Measurements from ENCODE around the gene PTGER3. TPM values are rescaled to one million over a fixed set of nuclear protein-coding genes. Genes with fewer than 3 reads are reported as not detected.

The PTGER3 gene
- total RNA-seq, 1 experiment from 2014 or later: 0.09 TPM

- intact Hi-C loops (cut with micrococcal nuclease; ENCODE audit: unreplicated experiment): loop anchor here (10.0 kb wide), 1 partner anchor 760 kb away; no protein-coding TSS in a partner anchor
- Mint-ChIP-seq H3K27ac (ENCODE audit: unreplicated experiment) (no peak overlapping the region), H3K36me3 (ENCODE audit: insufficient read depth, unreplicated experiment) (peaks cover 45% of the 10 kb centered on the region), H3K27me3 (ENCODE audit: unreplicated experiment) (no peaks in the 10 kb centered on the region), H3K4me3 (ENCODE audit: low read depth, unreplicated experiment) (no peak overlapping the region), H3K4me1 (ENCODE audit: low read depth, unreplicated experiment) (peaks cover 9% of the 10 kb centered on the region), H3K9me3 (ENCODE audit: low read depth, unreplicated experiment) (no peaks in the 10 kb centered on the region)
- no peak for DNase-seq
- no TSS peak for BruUV-seq (replicated peaks)
- TF ChIP-seq, protein P1, sequence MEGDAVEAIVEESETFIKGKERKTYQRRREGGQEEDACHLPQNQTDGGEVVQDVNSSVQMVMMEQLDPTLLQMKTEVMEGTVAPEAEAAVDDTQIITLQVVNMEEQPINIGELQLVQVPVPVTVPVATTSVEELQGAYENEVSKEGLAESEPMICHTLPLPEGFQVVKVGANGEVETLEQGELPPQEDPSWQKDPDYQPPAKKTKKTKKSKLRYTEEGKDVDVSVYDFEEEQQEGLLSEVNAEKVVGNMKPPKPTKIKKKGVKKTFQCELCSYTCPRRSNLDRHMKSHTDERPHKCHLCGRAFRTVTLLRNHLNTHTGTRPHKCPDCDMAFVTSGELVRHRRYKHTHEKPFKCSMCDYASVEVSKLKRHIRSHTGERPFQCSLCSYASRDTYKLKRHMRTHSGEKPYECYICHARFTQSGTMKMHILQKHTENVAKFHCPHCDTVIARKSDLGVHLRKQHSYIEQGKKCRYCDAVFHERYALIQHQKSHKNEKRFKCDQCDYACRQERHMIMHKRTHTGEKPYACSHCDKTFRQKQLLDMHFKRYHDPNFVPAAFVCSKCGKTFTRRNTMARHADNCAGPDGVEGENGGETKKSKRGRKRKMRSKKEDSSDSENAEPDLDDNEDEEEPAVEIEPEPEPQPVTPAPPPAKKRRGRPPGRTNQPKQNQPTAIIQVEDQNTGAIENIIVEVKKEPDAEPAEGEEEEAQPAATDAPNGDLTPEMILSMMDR (IDR thresholded peaks at IDR 0.05; ENCODE audit: unreplicated experiment): no peak
- CTCF ChIA-PET: no interaction called here
Observed at GRCh38 chr1:71074681-71075080, 27.1 kb upstream of the PTGER3 start.

DNA sequence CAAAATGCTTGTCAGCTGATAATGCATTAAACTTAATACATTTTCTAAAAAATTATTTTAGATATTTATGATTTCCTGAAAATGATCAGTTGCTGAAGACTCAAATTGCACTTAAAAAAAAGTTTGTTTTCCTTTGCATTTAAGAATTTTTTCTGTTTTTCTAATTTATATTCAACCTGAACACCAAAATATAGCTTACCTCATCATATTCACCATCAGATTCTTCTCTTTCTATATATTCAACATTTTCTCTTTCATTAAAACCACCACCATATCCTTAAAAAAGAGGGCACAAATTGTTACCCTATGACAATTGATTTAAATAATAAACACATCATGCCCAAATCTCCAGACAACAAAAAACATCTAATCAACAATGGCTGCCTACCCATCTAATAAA, 24.7 kb upstream of the PTGER3 start:
- no peaks in the 10 kb centered on the region for H3K9me3 Mint-ChIP-seq (ENCODE audit: low read depth, unreplicated experiment)
- H3K27ac Mint-ChIP-seq (ENCODE audit: unreplicated experiment): no peak overlapping the region
- CTCF ChIA-PET: no interaction called here
- intact Hi-C loops (cut with micrococcal nuclease; ENCODE audit: unreplicated experiment): loop anchor here (10.0 kb wide), 1 partner anchor 757 kb away; no protein-coding TSS in a partner anchor
- H3K4me1 Mint-ChIP-seq (ENCODE audit: low read depth, unreplicated experiment): peaks cover 9% of the 10 kb centered on the region
- H3K4me3 Mint-ChIP-seq (ENCODE audit: low read depth, unreplicated experiment): no peak overlapping the region
- no peaks in the 10 kb centered on the region for H3K27me3 Mint-ChIP-seq (ENCODE audit: unreplicated experiment)
- no peak for DNase-seq
- peaks cover 62% of the 10 kb centered on the region for H3K36me3 Mint-ChIP-seq (ENCODE audit: insufficient read depth, unreplicated experiment)
- BruUV-seq (replicated peaks): no TSS peak
- TF ChIP-seq, protein P1 (IDR thresholded peaks at IDR 0.05; ENCODE audit: unreplicated experiment): no peak

GRCh38 chr1:71071720-71072119, 24.1 kb upstream of the PTGER3 start:
- Mint-ChIP-seq H3K4me3 (ENCODE audit: low read depth, unreplicated experiment) (no peak overlapping the region), H3K9me3 (ENCODE audit: low read depth, unreplicated experiment) (no peaks in the 10 kb centered on the region), H3K27ac (ENCODE audit: unreplicated experiment) (no peak overlapping the region), H3K36me3 (ENCODE audit: insufficient read depth, unreplicated experiment) (peaks cover 62% of the 10 kb centered on the region), H3K27me3 (ENCODE audit: unreplicated experiment) (no peaks in the 10 kb centered on the region), H3K4me1 (ENCODE audit: low read depth, unreplicated experiment) (peaks cover 9% of the 10 kb centered on the region)
- no peak for DNase-seq
- intact Hi-C loops (cut with micrococcal nuclease; ENCODE audit: unreplicated experiment): loop anchor here (10.0 kb wide), 1 partner anchor 757 kb away; no protein-coding TSS in a partner anchor
- CTCF ChIA-PET: no interaction called here
- TF ChIP-seq, protein P1 (IDR thresholded peaks at IDR 0.05; ENCODE audit: unreplicated experiment): no peak
- no TSS peak for BruUV-seq (replicated peaks)

GRCh38 chr1:71068325-71069240, 21.0 kb upstream of the PTGER3 start:
- BruUV-seq (replicated peaks): no TSS peak

More at GRCh38 chr1:71068325-71069240, 21.0 kb upstream of the PTGER3 start:
- no peaks in the 10 kb centered on the region for H3K27me3 Mint-ChIP-seq (ENCODE audit: unreplicated experiment)
- TF ChIP-seq, protein P1 (IDR thresholded peaks at IDR 0.05; ENCODE audit: unreplicated experiment): no peak
- no peaks in the 10 kb centered on the region for H3K9me3 Mint-ChIP-seq (ENCODE audit: low read depth, unreplicated experiment)
- no peak overlapping the region for H3K27ac Mint-ChIP-seq (ENCODE audit: unreplicated experiment)
- intact Hi-C loops (cut with micrococcal nuclease; ENCODE audit: unreplicated experiment): no loop called here
- H3K36me3 Mint-ChIP-seq (ENCODE audit: insufficient read depth, unreplicated experiment): peaks cover 50% of the 10 kb centered on the region
- DNase-seq: no peak
- CTCF ChIA-PET: no interaction called here
- no peaks in the 10 kb centered on the region for H3K4me1 Mint-ChIP-seq (ENCODE audit: low read depth, unreplicated experiment)
- no peak overlapping the region for H3K4me3 Mint-ChIP-seq (ENCODE audit: low read depth, unreplicated experiment)

All from Calu3 (cell line).